22Rv1 (cell line): Measurements from ENCODE around the gene CA7.

ENCODE experiments used
- ZFX ChIP-seq: fragments of 450-650 bp; IDR thresholded peaks from 2 replicates; pipeline ENCODE4 v1.6.1; 2017; ENCODE audit warnings: antibody characterized with exemption, borderline replicate concordance
- TF ChIP-seq, protein P1 (sequence below): fragments of 450-650 bp; IDR thresholded peaks from 2 replicates; pipeline ENCODE4 v1.5.1; 2017; ENCODE audit warnings: mild to moderate bottlenecking

DNA sequence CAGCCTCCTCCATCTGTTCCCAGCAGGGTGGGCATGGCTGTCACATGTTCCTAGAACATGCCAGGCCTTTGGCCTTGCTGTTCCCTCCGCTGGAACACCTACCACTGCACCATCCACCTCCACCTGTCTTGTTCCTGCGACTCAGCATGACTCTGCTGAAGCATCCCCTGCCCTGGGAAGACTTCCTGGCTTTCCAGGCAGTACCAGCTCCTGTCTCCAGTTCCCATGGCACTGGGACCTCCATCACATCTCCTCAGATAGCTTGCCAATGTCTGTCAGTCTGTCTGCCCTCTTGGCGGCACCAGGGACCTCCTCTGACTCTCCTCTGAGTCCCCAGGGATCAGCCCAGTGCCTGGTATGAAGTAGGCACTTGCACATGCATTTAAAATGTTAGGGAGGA, 51.8 kb downstream of the CA7 start:
- TF ChIP-seq, protein P1, sequence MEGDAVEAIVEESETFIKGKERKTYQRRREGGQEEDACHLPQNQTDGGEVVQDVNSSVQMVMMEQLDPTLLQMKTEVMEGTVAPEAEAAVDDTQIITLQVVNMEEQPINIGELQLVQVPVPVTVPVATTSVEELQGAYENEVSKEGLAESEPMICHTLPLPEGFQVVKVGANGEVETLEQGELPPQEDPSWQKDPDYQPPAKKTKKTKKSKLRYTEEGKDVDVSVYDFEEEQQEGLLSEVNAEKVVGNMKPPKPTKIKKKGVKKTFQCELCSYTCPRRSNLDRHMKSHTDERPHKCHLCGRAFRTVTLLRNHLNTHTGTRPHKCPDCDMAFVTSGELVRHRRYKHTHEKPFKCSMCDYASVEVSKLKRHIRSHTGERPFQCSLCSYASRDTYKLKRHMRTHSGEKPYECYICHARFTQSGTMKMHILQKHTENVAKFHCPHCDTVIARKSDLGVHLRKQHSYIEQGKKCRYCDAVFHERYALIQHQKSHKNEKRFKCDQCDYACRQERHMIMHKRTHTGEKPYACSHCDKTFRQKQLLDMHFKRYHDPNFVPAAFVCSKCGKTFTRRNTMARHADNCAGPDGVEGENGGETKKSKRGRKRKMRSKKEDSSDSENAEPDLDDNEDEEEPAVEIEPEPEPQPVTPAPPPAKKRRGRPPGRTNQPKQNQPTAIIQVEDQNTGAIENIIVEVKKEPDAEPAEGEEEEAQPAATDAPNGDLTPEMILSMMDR, result no peak
- TF ChIP-seq ZFX, result no peak
